ENCODE results near the gene MAD1L1. TPM values are rescaled to one million over a fixed set of nuclear protein-coding genes. Genes with fewer than 3 reads are reported as not detected.

The MAD1L1 gene
- total and polyA plus RNA-seq, 10 donors, result 47.3 to 118 (median 68.2) TPM

GRCh38 chr7:2040893-2041270 lies 191.9 kb downstream of the MAD1L1 start:
- peaks cover 0 to 29% (median 0%) of the 10 kb centered on the region in 6 donors for H3K36me3 ChIP-seq
- TF ChIP-seq POLR2AphosphoS5 (IDR thresholded peaks at IDR 0.05) (peak in 1 of 3 donors; percentile 58), POLR2A (IDR thresholded peaks at IDR 0.05) (no peak)
- 27 to 63% (median 51%) methylated on average over 6 of the region's 6 CpGs for WGBS, 5 donors
- DNase-seq, result peak; percentile 79
- intact Hi-C loops (cut with DNase I; ENCODE audit: low total_unique reads), result no loop called here
- H3K4me3 ChIP-seq, result no peak overlapping the region
- H3K4me1 ChIP-seq, result peaks cover 26 to 68% (median 50%) of the 10 kb centered on the region in 6 donors
- H3K27me3 ChIP-seq (replicated peaks in 1 of 7), result no peaks in the 10 kb centered on the region
- no peaks in the 10 kb centered on the region for H3K9me3 ChIP-seq
- peak overlapping the region in 5 of 8 donors; percentile 53 to 74 (median 70) for H3K27ac ChIP-seq

- intact Hi-C loops (cut with DNase I; ENCODE audit: low total_unique reads), result no loop called here
- TF ChIP-seq POLR2A (IDR thresholded peaks at IDR 0.05), result no peak
- no peak for TF ChIP-seq POLR2AphosphoS5 (IDR thresholded peaks at IDR 0.05)
- no peak for TF ChIP-seq CTCF (IDR thresholded peaks at IDR 0.05 in 8 of 11, conservative IDR thresholded peaks at IDR 0.05 in 3 of 11)
- no peak overlapping the region for H3K4me3 ChIP-seq
- H3K9me3 ChIP-seq, result no peaks in the 10 kb centered on the region
- DNase-seq, result peak; percentile 65
- peak overlapping the region in 5 of 8 donors; percentile 53 to 74 (median 70) for H3K27ac ChIP-seq
- H3K36me3 ChIP-seq, result peaks cover 0 to 29% (median 0%) of the 10 kb centered on the region in 6 donors
- H3K4me1 ChIP-seq, result peaks cover 26 to 68% (median 50%) of the 10 kb centered on the region in 6 donors
- 89 to 95% (median 92%) methylated on average over 20 to 22 of the region's 22 CpGs for WGBS, 5 donors
- no peaks in the 10 kb centered on the region for H3K27me3 ChIP-seq (replicated peaks in 1 of 7)
Observed at GRCh38 chr7:2040201-2040892, 192.4 kb downstream of the MAD1L1 start.

GRCh38 chr7:2038931-2039728 lies 193.6 kb downstream of the MAD1L1 start:
- WGBS, 5 donors, result 70 to 81% (median 79%) methylated on average over 23 of the region's 23 CpGs

More at GRCh38 chr7:2038931-2039728, 193.6 kb downstream of the MAD1L1 start:
- no peaks in the 10 kb centered on the region for H3K9me3 ChIP-seq
- no peak for TF ChIP-seq CTCF (IDR thresholded peaks at IDR 0.05 in 8 of 11, conservative IDR thresholded peaks at IDR 0.05 in 3 of 11)
- TF ChIP-seq POLR2AphosphoS5 (IDR thresholded peaks at IDR 0.05), result no peak
- peaks cover 0 to 21% (median 0%) of the 10 kb centered on the region in 6 donors for H3K36me3 ChIP-seq
- peaks cover 30 to 77% (median 54%) of the 10 kb centered on the region in 6 donors for H3K4me1 ChIP-seq
- H3K27ac ChIP-seq, result no peak overlapping the region
- intact Hi-C loops (cut with DNase I; ENCODE audit: low total_unique reads), result no loop called here
- DNase-seq, result peak; percentile 45
- no peaks in the 10 kb centered on the region for H3K27me3 ChIP-seq (replicated peaks in 1 of 7)
- H3K4me3 ChIP-seq, result peak overlapping the region in 1 of 8 donors; percentile 62
